ENCODE data around the gene BIRC7.

- TF ChIP-seq, protein P1, sequence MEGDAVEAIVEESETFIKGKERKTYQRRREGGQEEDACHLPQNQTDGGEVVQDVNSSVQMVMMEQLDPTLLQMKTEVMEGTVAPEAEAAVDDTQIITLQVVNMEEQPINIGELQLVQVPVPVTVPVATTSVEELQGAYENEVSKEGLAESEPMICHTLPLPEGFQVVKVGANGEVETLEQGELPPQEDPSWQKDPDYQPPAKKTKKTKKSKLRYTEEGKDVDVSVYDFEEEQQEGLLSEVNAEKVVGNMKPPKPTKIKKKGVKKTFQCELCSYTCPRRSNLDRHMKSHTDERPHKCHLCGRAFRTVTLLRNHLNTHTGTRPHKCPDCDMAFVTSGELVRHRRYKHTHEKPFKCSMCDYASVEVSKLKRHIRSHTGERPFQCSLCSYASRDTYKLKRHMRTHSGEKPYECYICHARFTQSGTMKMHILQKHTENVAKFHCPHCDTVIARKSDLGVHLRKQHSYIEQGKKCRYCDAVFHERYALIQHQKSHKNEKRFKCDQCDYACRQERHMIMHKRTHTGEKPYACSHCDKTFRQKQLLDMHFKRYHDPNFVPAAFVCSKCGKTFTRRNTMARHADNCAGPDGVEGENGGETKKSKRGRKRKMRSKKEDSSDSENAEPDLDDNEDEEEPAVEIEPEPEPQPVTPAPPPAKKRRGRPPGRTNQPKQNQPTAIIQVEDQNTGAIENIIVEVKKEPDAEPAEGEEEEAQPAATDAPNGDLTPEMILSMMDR (IDR thresholded peaks at IDR 0.05; ENCODE audit: low read length): no peak
- TF ChIP-seq EZH2 (IDR thresholded peaks at IDR 0.05; ENCODE audit: borderline replicate concordance, low read length): no peak
These were observed 2.7 kb upstream of the BIRC7 start for GRCh38 chr20:63233061-63233344.

Measured in OCI-LY1 (cell line).